ENCODE results near the gene MCTP1. TPM values are rescaled to one million over a fixed set of nuclear protein-coding genes. Genes with fewer than 3 reads are reported as not detected.

Gene MCTP1
- total RNA-seq, 1 experiment from 2014 or later = 2.5 TPM

DNA sequence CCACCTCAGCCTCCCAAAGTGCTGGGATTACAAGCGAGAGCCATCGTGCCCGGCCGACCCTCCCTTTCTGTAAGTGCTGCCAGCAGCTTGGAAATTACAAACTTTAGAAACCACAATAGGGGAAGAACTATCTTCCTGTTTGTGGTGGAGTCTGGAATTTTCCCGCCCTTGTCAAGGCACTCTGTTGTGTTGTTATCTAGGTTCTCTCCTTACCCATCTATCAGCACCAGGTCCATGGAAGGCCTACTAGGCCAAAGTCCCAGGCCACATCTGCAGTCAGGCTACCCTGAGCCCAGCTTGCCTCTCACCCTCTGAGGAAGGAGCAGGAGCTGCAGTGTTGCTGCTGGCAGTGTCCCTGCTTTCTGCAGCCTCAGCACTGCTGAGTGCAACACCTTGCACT, 214.9 kb downstream of the MCTP1 start:
- Histone ChIP-seq H3K9ac (ENCODE audit: extremely low read depth, insufficient read length, low read length) (no peak overlapping the region), H3K23me2 (ENCODE audit: insufficient read length, low read depth, low read length, poor library complexity, severe bottlenecking) (no peaks in the 10 kb centered on the region), H3K4me1 (ENCODE audit: insufficient read depth, low read length) (no peaks in the 10 kb centered on the region), H2AK5ac (ENCODE audit: insufficient read length, low read length) (no peak overlapping the region), H3K23ac (ENCODE audit: insufficient read length, low read depth, low read length) (no peak overlapping the region), H3K79me1 (ENCODE audit: insufficient read depth, low read depth, low read length, poor library complexity, severe bottlenecking) (no peaks in the 10 kb centered on the region), H2BK5ac (ENCODE audit: insufficient read length, low read length) (no peak overlapping the region), H4K8ac (replicated peaks; ENCODE audit: insufficient read length, low read depth, low read length) (no peak overlapping the region), H3K56ac (ENCODE audit: insufficient read length, low read depth, low read length) (no peak overlapping the region), H3K14ac (ENCODE audit: insufficient read depth, low read length) (no peak overlapping the region), H2BK12ac (ENCODE audit: insufficient read length, low read depth, low read length) (no peak overlapping the region), H3K4ac (ENCODE audit: low read depth, low read length) (no peak overlapping the region), H2BK120ac (ENCODE audit: low read depth, low read length, poor library complexity, severe bottlenecking) (no peak overlapping the region), H4K5ac (ENCODE audit: insufficient read length, low read depth, low read length) (no peak overlapping the region), H3T11ph (ENCODE audit: low read length) (no peak overlapping the region), H4K91ac (ENCODE audit: insufficient read length, low read depth, low read length) (no peak overlapping the region), H3K9me3 (ENCODE audit: control insufficient read depth, low read depth, low read length) (no peaks in the 10 kb centered on the region), H3K79me2 (ENCODE audit: insufficient read depth, low read length) (no peaks in the 10 kb centered on the region), H2BK20ac (ENCODE audit: low read depth, low read length, poor library complexity, severe bottlenecking) (no peak overlapping the region), H2AFZ (ENCODE audit: low read length) (no peak overlapping the region), H4K20me1 (ENCODE audit: control insufficient read depth, insufficient read depth, insufficient read length) (no peaks in the 10 kb centered on the region), H2BK15ac (ENCODE audit: low read depth, low read length) (no peak overlapping the region), H3K18ac (ENCODE audit: insufficient read length, low read depth, low read length) (no peak overlapping the region), H3K27ac (ENCODE audit: insufficient read length, low read depth, low read length) (no peak overlapping the region), H3K4me2 (ENCODE audit: insufficient read depth, insufficient read length, low read length) (no peak overlapping the region), H3K27me3 (ENCODE audit: insufficient read depth, low read length) (no peaks in the 10 kb centered on the region; the same call in 1 of the 2 replicates)
- no peak for DNase-seq
- WGBS (ENCODE audit: extremely low coverage, insufficient read length, low lambda C conversion rate) = no CpG with 5 or more reads among the region's 5 CpGs
- Mint-ChIP-seq H3K27ac (peak overlapping the region in 1 of 3 experiments; percentile 7; a peak in 2 of 7 replicates), H3K9me3 (no peaks in the 10 kb centered on the region), H3K4me3 (no peak overlapping the region), H3K27me3 (ENCODE audit: low read depth) (no peaks in the 10 kb centered on the region), H3K4me1 (peaks cover 4 to 9% of the 10 kb centered on the region in 2 experiments; a peak in 3 of 4 replicates), H3K36me3 (ENCODE audit: insufficient read depth in 1 of 3, low read depth in 3 of 3) (no peaks in the 10 kb centered on the region)
- TF ChIP-seq, protein P1, sequence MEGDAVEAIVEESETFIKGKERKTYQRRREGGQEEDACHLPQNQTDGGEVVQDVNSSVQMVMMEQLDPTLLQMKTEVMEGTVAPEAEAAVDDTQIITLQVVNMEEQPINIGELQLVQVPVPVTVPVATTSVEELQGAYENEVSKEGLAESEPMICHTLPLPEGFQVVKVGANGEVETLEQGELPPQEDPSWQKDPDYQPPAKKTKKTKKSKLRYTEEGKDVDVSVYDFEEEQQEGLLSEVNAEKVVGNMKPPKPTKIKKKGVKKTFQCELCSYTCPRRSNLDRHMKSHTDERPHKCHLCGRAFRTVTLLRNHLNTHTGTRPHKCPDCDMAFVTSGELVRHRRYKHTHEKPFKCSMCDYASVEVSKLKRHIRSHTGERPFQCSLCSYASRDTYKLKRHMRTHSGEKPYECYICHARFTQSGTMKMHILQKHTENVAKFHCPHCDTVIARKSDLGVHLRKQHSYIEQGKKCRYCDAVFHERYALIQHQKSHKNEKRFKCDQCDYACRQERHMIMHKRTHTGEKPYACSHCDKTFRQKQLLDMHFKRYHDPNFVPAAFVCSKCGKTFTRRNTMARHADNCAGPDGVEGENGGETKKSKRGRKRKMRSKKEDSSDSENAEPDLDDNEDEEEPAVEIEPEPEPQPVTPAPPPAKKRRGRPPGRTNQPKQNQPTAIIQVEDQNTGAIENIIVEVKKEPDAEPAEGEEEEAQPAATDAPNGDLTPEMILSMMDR (conservative IDR thresholded peaks at IDR 0.05) = no peak

Data from H9 (cell line).